HepG2 (cell line): ENCODE measurements around the gene THRA. TPM values are rescaled to one million over a fixed set of nuclear protein-coding genes. Genes with fewer than 3 reads are reported as not detected.
A peak's percentile ranks its signal among the peaks of the same experiment; 100 is the strongest.

Experiments used
- DMAP1 ChIP-seq: IDR thresholded peaks from 2 replicates; pipeline ENCODE4 v1.6.1; 2016
- GPBP1L1 ChIP-seq: sonication (generic); formaldehyde crosslinking; IDR thresholded peaks from 2 replicates; pipeline ENCODE4 v1.5.0; 2020; ENCODE audit warnings: mild to moderate bottlenecking, missing genetic modification reagents
- HMGA1 ChIP-seq: sonication (generic); formaldehyde crosslinking; conservative IDR thresholded peaks from 2 replicates; pipeline ENCODE4 v1.4.0; 2020; ENCODE audit warnings: missing genetic modification reagents
- NCOA2 ChIP-seq: sonication (generic); formaldehyde crosslinking; IDR thresholded peaks from 2 replicates; pipeline ENCODE4 v1.8.0; 2022; ENCODE audit warnings: inconsistent platforms
- PCBP2 ChIP-seq: fragments of 200-400 bp; formaldehyde crosslinking; optimal IDR thresholded peaks from 2 replicates; pipeline ENCODE3; 2018; ENCODE audit warnings: low read length, low read depth; ENCODE audit not compliant: poor library complexity, severe bottlenecking
- RCOR2 ChIP-seq: IDR thresholded peaks from 2 replicates; pipeline ENCODE4 v1.6.1; 2016; ENCODE audit warnings: missing biosample characterization, missing genetic modification reagents
- SOX13 ChIP-seq, 3 experiments: fragments of 450-650 bp in 1 of 3; sonication (generic) in 1 of 3; formaldehyde crosslinking in 1 of 3; IDR thresholded peaks in 2 of 3; conservative IDR thresholded peaks in 1 of 3; 2 replicates each; pipeline versions ENCODE4 v1.5.0 to v1.6.1; 2016 to 2020; ENCODE audit warnings: antibody characterized with exemption in 1 of 3, mild to moderate bottlenecking in 1 of 3, missing compliant biosample characterization in 1 of 3, missing genetic modification reagents in 1 of 3, moderate library complexity in 1 of 3
- STAT5B ChIP-seq: sonication (generic); formaldehyde crosslinking; IDR thresholded peaks from 2 replicates; pipeline ENCODE4 v1.4.0; 2020; ENCODE audit warnings: missing genetic modification reagents
- ZNF207 ChIP-seq: fragments of 450-650 bp; IDR thresholded peaks from 2 replicates; pipeline ENCODE4 v1.6.1; 2016; ENCODE audit warnings: antibody characterized with exemption, borderline replicate concordance
- ZNF709 ChIP-seq: sonication (generic); formaldehyde crosslinking; IDR thresholded peaks from 2 replicates; pipeline ENCODE4 v1.5.0; 2020; ENCODE audit warnings: mild to moderate bottlenecking, missing genetic modification reagents
- ZNF710 ChIP-seq: sonication (generic); formaldehyde crosslinking; IDR thresholded peaks from 2 replicates; pipeline ENCODE4 v1.5.0; 2020; ENCODE audit warnings: mild to moderate bottlenecking, missing genetic modification reagents, borderline replicate concordance
- polyA plus RNA-seq, 8 experiments: library from polyadenylated mRNA; depleted of rRNA in 3 of 8; stranded (reverse) in 7 of 8; unstranded in 1 of 8; fragments of >200 nt; fragmentation: Illumina TruSeq in 4 of 8; extraction: Trizol in 4 of 8; gene quantifications; 2 replicates each; pipeline versions ENCODE4 v1.2.1 to v1.2.3, GENCODE V29; 2011 to 2016; ENCODE audit warnings: low read depth in 4 of 8, missing spikeins in 1 of 8, mixed read lengths in 1 of 8; ENCODE audit not compliant: insufficient read depth in 1 of 8
- total RNA-seq, 5 experiments: library from RNA; depleted of rRNA; stranded (reverse); fragments of >200 nt; fragmentation: Illumina TruSeq; extraction: Trizol; gene quantifications; 2 replicates each; pipeline ENCODE4 v1.2.3, GENCODE V29; 2016; ENCODE audit warnings: low read depth in 1 of 5
- TF ChIP-seq, protein P1 (sequence below): sonication (generic); formaldehyde crosslinking; IDR thresholded peaks from 2 replicates; pipeline ENCODE4; 2020; ENCODE audit warnings: missing genetic modification reagents, mild to moderate bottlenecking, borderline replicate concordance
- TF ChIP-seq, protein P2 (sequence below): sonication (generic); formaldehyde crosslinking; conservative IDR thresholded peaks from 2 replicates; pipeline ENCODE4 v1.8.0; 2022; ENCODE audit warnings: low read depth, missing genetic modification reagents
- TF ChIP-seq, protein P3 (sequence below): sonication (generic); formaldehyde crosslinking; IDR thresholded peaks from 2 replicates; pipeline ENCODE4 v1.8.1; 2023; ENCODE audit warnings: missing genetic modification reagents, inconsistent platforms, borderline replicate concordance
- TF ChIP-seq, protein P4 (sequence below): sonication (generic); formaldehyde crosslinking; IDR thresholded peaks from 2 replicates; pipeline ENCODE4 v1.8.1; 2023; ENCODE audit warnings: mild to moderate bottlenecking, inconsistent platforms, moderate library complexity, missing genetic modification reagents, borderline replicate concordance

THRA gene
- total and polyA plus RNA-seq, 2 of the 13 experiments (the other 11 are each of a cell fraction or from before 2014, with no cell fraction given): 8.0 to 9.9 TPM

- TF ChIP-seq, protein P1, sequence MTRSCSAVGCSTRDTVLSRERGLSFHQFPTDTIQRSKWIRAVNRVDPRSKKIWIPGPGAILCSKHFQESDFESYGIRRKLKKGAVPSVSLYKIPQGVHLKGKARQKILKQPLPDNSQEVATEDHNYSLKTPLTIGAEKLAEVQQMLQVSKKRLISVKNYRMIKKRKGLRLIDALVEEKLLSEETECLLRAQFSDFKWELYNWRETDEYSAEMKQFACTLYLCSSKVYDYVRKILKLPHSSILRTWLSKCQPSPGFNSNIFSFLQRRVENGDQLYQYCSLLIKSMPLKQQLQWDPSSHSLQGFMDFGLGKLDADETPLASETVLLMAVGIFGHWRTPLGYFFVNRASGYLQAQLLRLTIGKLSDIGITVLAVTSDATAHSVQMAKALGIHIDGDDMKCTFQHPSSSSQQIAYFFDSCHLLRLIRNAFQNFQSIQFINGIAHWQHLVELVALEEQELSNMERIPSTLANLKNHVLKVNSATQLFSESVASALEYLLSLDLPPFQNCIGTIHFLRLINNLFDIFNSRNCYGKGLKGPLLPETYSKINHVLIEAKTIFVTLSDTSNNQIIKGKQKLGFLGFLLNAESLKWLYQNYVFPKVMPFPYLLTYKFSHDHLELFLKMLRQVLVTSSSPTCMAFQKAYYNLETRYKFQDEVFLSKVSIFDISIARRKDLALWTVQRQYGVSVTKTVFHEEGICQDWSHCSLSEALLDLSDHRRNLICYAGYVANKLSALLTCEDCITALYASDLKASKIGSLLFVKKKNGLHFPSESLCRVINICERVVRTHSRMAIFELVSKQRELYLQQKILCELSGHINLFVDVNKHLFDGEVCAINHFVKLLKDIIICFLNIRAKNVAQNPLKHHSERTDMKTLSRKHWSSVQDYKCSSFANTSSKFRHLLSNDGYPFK (CRISPR knock-in tag): peak; percentile 60; the same call in 1 of the 2 replicates
- TF ChIP-seq, protein P2, sequence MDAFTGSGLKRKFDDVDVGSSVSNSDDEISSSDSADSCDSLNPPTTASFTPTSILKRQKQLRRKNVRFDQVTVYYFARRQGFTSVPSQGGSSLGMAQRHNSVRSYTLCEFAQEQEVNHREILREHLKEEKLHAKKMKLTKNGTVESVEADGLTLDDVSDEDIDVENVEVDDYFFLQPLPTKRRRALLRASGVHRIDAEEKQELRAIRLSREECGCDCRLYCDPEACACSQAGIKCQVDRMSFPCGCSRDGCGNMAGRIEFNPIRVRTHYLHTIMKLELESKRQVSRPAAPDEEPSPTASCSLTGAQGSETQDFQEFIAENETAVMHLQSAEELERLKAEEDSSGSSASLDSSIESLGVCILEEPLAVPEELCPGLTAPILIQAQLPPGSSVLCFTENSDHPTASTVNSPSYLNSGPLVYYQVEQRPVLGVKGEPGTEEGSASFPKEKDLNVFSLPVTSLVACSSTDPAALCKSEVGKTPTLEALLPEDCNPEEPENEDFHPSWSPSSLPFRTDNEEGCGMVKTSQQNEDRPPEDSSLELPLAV: no peak
- peak; percentile 95; the same call in 1 of the 2 replicates for TF ChIP-seq ZNF710 (CRISPR knock-in tag)
- TF ChIP-seq SOX13 (IDR thresholded peaks at IDR 0.05): no peak
- TF ChIP-seq SOX13 (CRISPR knock-in tag; conservative IDR thresholded peaks at IDR 0.05 in 1 of 2, IDR thresholded peaks at IDR 0.05 in 1 of 2): peak; percentile 24 to 60; a peak in 3 of 4 replicates
- no peak for TF ChIP-seq ZNF709 (CRISPR knock-in tag)
- TF ChIP-seq ZNF207: no peak
- TF ChIP-seq, protein P3, sequence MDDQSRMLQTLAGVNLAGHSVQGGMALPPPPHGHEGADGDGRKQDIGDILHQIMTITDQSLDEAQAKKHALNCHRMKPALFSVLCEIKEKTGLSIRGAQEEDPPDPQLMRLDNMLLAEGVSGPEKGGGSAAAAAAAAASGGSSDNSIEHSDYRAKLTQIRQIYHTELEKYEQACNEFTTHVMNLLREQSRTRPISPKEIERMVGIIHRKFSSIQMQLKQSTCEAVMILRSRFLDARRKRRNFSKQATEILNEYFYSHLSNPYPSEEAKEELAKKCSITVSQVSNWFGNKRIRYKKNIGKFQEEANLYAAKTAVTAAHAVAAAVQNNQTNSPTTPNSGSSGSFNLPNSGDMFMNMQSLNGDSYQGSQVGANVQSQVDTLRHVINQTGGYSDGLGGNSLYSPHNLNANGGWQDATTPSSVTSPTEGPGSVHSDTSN (CRISPR knock-in tag): no peak
- TF ChIP-seq, protein P4, sequence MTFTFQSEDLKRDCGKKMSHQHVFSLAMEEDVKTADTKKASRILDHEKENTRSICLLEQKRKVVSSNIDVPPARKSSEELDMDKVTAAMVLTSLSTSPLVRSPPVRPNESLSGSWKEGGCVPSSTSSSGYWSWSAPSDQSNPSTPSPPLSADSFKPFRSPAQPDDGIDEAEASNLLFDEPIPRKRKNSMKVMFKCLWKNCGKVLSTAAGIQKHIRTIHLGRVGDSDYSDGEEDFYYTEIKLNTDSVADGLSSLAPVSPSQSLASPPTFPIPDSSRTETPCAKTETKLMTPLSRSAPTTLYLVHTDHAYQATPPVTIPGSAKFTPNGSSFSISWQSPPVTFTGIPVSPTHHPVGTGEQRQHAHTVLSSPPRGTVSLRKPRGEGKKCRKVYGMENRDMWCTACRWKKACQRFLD (CRISPR knock-in tag): no peak
- peak; percentile 80; the same call in 1 of the 2 replicates for TF ChIP-seq DMAP1
- TF ChIP-seq HMGA1 (CRISPR knock-in tag): no peak
- TF ChIP-seq STAT5B (CRISPR knock-in tag): peak; percentile 40; the same call in 1 of the 2 replicates
- peak; percentile 66 for TF ChIP-seq PCBP2
- peak; percentile 33; the same call in 1 of the 2 replicates for TF ChIP-seq NCOA2 (CRISPR knock-in tag)
- TF ChIP-seq RCOR2 (CRISPR knock-in tag): peak; percentile 69
- TF ChIP-seq GPBP1L1 (CRISPR knock-in tag): no peak
Measured at GRCh38 chr17:40111221-40112128, 48.7 kb downstream of the THRA start (continued).
